SKM-1 treated with dmso at 0.1 percent for 144 hours (cell line): ENCODE results near the gene GGN.
A peak's percentile ranks its signal among the peaks of the same experiment; 100 is the strongest.

ENCODE experiments used
- DNase-seq: peaks from one replicate; lab custom pipeline; 2025; ENCODE audit not compliant: unreplicated experiment; lab: John Stamatoyannopoulos, UW

The GGN gene

GRCh38 chr19:38388349-38389100, 691 bp upstream of the GGN start, which contains the start of gene SPRED3:
Gene SPRED3, plus strand, starts transcription at chr19:38388697. Its CDS starts 1,606 bp downstream, at chr19:38390303.
- DNase-seq: no peak

GRCh38 chr19:38386971-38387549, 774 bp downstream of the GGN start:
- DNase-seq: no peak

GRCh38 chr19:38386300-38386970, 1.4 kb downstream of the GGN start:
- DNase-seq: no peak

- no peak for DNase-seq
Observed at GRCh38 chr19:38385804-38386257, 2.0 kb downstream of the GGN start.

GRCh38 chr19:38385057-38385803, 2.6 kb downstream of the GGN start:
- no peak for DNase-seq

- no peak for DNase-seq
Observed at GRCh38 chr19:38384209-38385027, 3.4 kb downstream of the GGN start.

- no peak for DNase-seq
Observed at GRCh38 chr19:38383743-38384142, 4.1 kb downstream of the GGN start.

GRCh38 chr19:38383184-38383583, 4.7 kb downstream of the GGN start:
- no peak for DNase-seq

GRCh38 chr19:38381138-38381537, 6.7 kb downstream of the GGN start:
- DNase-seq: no peak

GRCh38 chr19:38378866-38379265, 9.0 kb downstream of the GGN start:
- no peak for DNase-seq

GRCh38 chr19:38377052-38377451, 10.8 kb downstream of the GGN start:
- DNase-seq: no peak

- no peak for DNase-seq
Observed at GRCh38 chr19:38376576-38376975, 11.3 kb downstream of the GGN start.

- no peak for DNase-seq
Observed at GRCh38 chr19:38375748-38376147, 12.1 kb downstream of the GGN start.

GRCh38 chr19:38375098-38375493, 12.7 kb downstream of the GGN start:
- peak; percentile 44 for DNase-seq

- peak; percentile 99 for DNase-seq
Observed at GRCh38 chr19:38374332-38375097, 13.3 kb downstream of the GGN start, which contains the start of gene PSMD8. Gene PSMD8, plus strand, starts transcription at chr19:38374571. Its CDS starts 31 bp downstream, at chr19:38374602.

GRCh38 chr19:38373907-38374331, 13.9 kb downstream of the GGN start:
- DNase-seq: no peak

- no peak for DNase-seq
Observed at GRCh38 chr19:38371081-38371480, 16.8 kb downstream of the GGN start.

GRCh38 chr19:38370299-38370698, 17.5 kb downstream of the GGN start:
- DNase-seq: no peak

GRCh38 chr19:38369584-38369983, 18.2 kb downstream of the GGN start:
- no peak for DNase-seq

- no peak for DNase-seq
Observed at GRCh38 chr19:38367041-38367440, 20.8 kb downstream of the GGN start.
